Measurements from ENCODE around the gene SLCO4A1.

DNA sequence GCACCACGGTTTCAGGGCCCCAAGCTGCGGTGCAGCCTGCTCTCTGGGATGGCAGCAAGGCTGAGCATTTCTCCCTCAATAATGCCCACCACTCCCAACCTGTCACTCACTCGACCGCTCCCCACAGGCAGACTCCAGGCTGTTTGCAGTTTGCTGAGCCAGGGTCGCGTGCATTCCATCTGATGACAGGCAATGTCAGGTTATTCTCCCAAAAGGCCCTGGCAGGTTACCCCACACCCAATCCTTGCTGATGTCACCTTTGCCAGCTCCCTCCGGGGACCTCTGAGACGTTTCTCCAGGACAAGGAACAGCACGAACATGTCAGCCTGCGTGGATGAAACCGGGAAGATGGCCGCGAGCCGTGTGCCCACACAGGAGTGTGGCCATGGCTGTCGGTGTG, 7.1 kb upstream of the SLCO4A1 start:
- TF ChIP-seq, protein P1, sequence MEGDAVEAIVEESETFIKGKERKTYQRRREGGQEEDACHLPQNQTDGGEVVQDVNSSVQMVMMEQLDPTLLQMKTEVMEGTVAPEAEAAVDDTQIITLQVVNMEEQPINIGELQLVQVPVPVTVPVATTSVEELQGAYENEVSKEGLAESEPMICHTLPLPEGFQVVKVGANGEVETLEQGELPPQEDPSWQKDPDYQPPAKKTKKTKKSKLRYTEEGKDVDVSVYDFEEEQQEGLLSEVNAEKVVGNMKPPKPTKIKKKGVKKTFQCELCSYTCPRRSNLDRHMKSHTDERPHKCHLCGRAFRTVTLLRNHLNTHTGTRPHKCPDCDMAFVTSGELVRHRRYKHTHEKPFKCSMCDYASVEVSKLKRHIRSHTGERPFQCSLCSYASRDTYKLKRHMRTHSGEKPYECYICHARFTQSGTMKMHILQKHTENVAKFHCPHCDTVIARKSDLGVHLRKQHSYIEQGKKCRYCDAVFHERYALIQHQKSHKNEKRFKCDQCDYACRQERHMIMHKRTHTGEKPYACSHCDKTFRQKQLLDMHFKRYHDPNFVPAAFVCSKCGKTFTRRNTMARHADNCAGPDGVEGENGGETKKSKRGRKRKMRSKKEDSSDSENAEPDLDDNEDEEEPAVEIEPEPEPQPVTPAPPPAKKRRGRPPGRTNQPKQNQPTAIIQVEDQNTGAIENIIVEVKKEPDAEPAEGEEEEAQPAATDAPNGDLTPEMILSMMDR (IDR thresholded peaks at IDR 0.05) = no peak
- TF ChIP-seq POLR2A (IDR thresholded peaks at IDR 0.05) = no peak

Data from uterus (tissue), 2 donors.